ENCODE measurements around the gene MAGI1.
"Not testable (repeated sequence)": the region's sequence is repeated elsewhere in the genome, so short reads cannot be mapped to it uniquely, and the experiment has no call there.

Gene MAGI1

DNA sequence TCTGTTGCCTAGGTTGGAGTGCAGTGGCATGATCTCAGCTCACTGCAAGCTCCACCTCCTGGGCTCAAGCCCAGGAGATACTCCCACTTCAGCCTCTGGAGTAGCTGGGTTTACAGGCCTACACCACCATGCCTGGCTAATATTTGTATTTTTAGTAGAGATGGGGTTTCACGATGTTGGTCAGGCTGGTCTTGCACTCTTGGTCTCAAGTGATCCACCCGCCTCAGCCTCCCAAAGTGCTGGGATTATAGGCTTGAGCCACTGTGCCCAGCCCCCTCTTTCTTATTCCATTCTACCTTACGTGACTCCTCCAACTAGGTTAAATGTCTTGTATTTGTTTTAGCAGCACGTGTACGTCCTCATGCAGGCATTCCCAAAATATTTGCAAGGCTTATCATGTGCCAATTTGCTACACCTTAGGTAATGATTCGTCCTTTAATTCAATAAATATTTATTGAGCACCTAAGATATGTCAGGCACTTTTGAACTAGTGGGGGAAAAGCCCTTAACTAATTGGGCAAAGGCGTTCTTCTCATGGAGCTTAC, 14.9 kb upstream of the MAGI1 start:
- DNase-seq (ENCODE audit: low read depth in 1 of 2, low spot score in 1 of 2), result peak in 1 of 2 experiments; percentile 37
- no peak for TF ChIP-seq JUND (IDR thresholded peaks at IDR 0.05; ENCODE audit: low read depth)
- in situ Hi-C loops (cut with HindIII; ENCODE audit: low pct_unique_long_range_greater_than_20kb, low sequenced_read_pairs), result no loop called here

- no peak for TF ChIP-seq JUND (IDR thresholded peaks at IDR 0.05; ENCODE audit: low read depth)
- no peak for DNase-seq (ENCODE audit: low read depth in 1 of 2, low spot score in 1 of 2)
- in situ Hi-C loops (cut with HindIII; ENCODE audit: low pct_unique_long_range_greater_than_20kb, low sequenced_read_pairs), result no loop called here
Observed at GRCh38 chr3:66052721-66053549, 14.2 kb upstream of the MAGI1 start.

DNA sequence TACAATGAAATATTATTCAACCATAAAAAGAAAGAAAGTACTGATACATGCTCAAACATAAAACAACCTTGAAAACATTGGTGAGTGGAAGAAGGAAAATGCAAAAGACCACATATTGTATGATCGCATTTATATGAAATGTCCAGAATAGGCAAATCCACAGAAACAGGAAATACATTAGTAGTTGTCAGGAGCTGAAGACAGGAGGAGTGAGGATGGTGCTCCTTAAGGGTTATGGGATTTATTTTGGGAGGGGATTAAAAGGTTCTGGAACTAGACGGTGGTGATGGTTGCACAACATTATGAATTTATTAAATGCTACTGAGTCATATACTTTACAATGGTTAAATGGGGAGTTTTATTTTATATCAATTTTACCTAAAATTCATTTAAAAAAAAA, 12.1 kb upstream of the MAGI1 start:
- in situ Hi-C loops (cut with HindIII; ENCODE audit: low pct_unique_long_range_greater_than_20kb, low sequenced_read_pairs), result no loop called here
- no peak for TF ChIP-seq JUND (IDR thresholded peaks at IDR 0.05; ENCODE audit: low read depth)
- DNase-seq (ENCODE audit: low read depth in 1 of 2, low spot score in 1 of 2), result no peak

GRCh38 chr3:66048051-66048395, 9.3 kb upstream of the MAGI1 start:
- in situ Hi-C loops (cut with HindIII; ENCODE audit: low pct_unique_long_range_greater_than_20kb, low sequenced_read_pairs), result no loop called here
- DNase-seq (ENCODE audit: low read depth in 1 of 2, low spot score in 1 of 2), result no peak
- TF ChIP-seq JUND (IDR thresholded peaks at IDR 0.05; ENCODE audit: low read depth), result no peak

GRCh38 chr3:66047311-66048050, 8.8 kb upstream of the MAGI1 start:
- TF ChIP-seq JUND (IDR thresholded peaks at IDR 0.05; ENCODE audit: low read depth), result no peak
- no peak for DNase-seq (ENCODE audit: low read depth in 1 of 2, low spot score in 1 of 2)
- in situ Hi-C loops (cut with HindIII; ENCODE audit: low pct_unique_long_range_greater_than_20kb, low sequenced_read_pairs), result no loop called here

DNA sequence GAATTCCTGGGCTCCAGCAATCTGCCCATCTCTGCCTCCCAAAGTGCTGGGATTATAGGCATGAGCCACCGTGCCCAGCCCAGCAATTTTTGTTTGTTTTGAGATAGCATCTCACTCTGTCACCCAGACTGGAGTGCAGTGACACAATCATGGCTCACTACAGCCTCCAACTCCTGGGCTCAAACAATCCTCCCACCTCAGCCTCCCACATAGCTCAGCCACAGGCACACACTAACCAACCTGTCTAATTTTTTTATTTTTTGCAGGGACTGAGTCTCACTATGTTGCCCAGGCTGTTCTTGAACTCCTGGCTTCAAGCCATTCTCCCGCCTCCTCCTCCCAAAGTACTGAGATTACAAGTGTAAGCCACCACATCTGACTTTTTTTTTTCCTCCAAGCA, 7.6 kb upstream of the MAGI1 start:
- in situ Hi-C loops (cut with HindIII; ENCODE audit: low pct_unique_long_range_greater_than_20kb, low sequenced_read_pairs), result not testable (repeated sequence)
- peak in 1 of 2 experiments; percentile 30 for DNase-seq (ENCODE audit: low read depth in 1 of 2, low spot score in 1 of 2)

GRCh38 chr3:66041828-66042227, 3.1 kb upstream of the MAGI1 start:
- in situ Hi-C loops (cut with HindIII; ENCODE audit: low pct_unique_long_range_greater_than_20kb, low sequenced_read_pairs), result no loop called here
- no peak for TF ChIP-seq JUND (IDR thresholded peaks at IDR 0.05; ENCODE audit: low read depth)
- no peak for DNase-seq (ENCODE audit: low read depth in 1 of 2, low spot score in 1 of 2)

- no peak for DNase-seq (ENCODE audit: low read depth in 1 of 2, low spot score in 1 of 2)
- in situ Hi-C loops (cut with HindIII; ENCODE audit: low pct_unique_long_range_greater_than_20kb, low sequenced_read_pairs), result no loop called here
- TF ChIP-seq JUND (IDR thresholded peaks at IDR 0.05; ENCODE audit: low read depth), result no peak
Observed at GRCh38 chr3:66041116-66041515, 2.4 kb upstream of the MAGI1 start.

GRCh38 chr3:66039590-66039887, 821 bp upstream of the MAGI1 start:
- TF ChIP-seq JUND (IDR thresholded peaks at IDR 0.05; ENCODE audit: low read depth), result no peak
- peak in 1 of 2 experiments; percentile 30 for DNase-seq (ENCODE audit: low read depth in 1 of 2, low spot score in 1 of 2)
- in situ Hi-C loops (cut with HindIII; ENCODE audit: low pct_unique_long_range_greater_than_20kb, low sequenced_read_pairs), result no loop called here

- TF ChIP-seq JUND (IDR thresholded peaks at IDR 0.05; ENCODE audit: low read depth), result no peak
- in situ Hi-C loops (cut with HindIII; ENCODE audit: low pct_unique_long_range_greater_than_20kb, low sequenced_read_pairs), result no loop called here
- peak in 1 of 2 experiments; percentile 42 for DNase-seq (ENCODE audit: low read depth in 1 of 2, low spot score in 1 of 2)
Observed at GRCh38 chr3:66038384-66038725, 363 bp downstream of the MAGI1 start.

DNA sequence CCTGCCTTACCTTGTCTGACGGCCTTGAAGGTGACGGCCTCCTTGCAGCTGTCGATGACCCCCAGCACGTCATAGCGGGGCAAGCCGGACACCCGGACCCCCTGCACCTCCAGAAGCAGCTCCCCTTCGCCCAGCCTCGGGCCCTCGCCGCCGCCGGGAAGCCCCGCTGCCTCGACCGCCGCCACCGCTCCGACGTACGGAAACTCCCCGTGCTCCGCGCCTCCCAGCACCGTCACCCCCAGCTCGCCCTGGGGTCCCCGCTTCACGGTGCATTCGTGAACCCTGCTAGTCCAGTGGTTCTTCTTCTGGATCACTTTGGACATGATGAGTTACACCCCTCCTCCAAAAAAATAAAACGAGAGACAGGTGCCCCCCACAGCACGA, 740 bp downstream of the MAGI1 start:
- no peak for TF ChIP-seq JUND (IDR thresholded peaks at IDR 0.05; ENCODE audit: low read depth)
- no peak for DNase-seq (ENCODE audit: low read depth in 1 of 2, low spot score in 1 of 2)
- in situ Hi-C loops (cut with HindIII; ENCODE audit: low pct_unique_long_range_greater_than_20kb, low sequenced_read_pairs), result no loop called here

DNA sequence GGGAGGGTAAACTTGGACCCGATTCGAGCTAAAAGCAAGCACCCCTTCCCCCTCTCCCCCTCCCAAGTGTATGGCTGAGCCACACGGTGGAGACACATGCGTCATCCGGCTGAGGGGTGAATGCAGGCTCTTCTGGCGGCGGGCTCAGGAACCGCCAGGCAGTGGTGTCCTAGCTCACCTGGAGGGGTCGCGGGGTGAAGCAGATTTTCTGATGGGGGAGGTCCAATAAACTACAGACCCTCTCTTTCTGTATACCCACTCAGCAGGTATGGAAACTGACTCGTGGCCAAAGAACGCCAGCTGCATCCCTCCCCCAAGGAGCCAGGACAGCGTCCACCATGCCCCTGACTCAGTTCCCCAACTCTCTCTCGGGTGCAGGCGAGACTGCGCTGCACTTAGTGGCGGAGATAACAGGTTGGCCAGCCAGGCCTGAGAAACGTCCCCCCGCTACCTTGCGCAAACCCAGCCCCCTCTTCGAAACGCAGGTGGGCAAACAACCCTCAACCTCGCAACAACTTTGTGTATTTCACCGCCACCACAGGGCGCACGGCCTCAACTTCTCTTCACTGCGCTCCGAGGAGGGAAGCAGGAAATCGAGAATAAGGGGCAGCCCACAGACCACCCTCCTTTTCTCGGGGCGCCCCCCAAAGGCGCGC, 1.3 kb downstream of the MAGI1 start:
- DNase-seq (ENCODE audit: low read depth in 1 of 2, low spot score in 1 of 2), result peak; percentile 51 to 55
- in situ Hi-C loops (cut with HindIII; ENCODE audit: low pct_unique_long_range_greater_than_20kb, low sequenced_read_pairs), result no loop called here
- no peak for TF ChIP-seq JUND (IDR thresholded peaks at IDR 0.05; ENCODE audit: low read depth)

DNA sequence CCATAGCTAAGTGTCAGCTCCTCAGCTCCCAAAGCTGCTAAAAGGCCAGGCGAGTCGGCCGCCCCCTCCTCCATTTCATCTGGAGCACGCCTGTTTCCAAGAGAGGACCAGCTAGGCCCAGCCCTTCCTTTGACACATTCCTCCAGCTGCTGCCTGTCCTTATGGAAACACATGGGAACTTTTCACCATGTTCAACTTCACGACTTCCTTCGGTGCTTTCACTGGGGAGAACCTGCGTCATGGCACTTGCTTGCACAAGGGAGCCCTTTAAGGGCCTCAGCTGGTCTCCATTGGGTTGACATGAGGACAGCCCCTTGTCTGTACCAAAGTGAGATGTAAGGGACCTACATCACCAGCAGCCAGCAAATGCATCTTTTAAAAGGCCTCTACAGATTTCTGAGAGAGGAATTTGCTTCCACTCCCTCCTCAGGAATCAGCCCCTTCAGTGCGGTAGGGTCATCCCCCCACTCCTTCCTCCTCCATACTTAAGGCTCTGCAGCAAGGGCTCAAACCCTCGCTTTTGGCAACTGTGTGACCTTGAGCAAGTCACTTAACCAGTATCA, 2.1 kb downstream of the MAGI1 start:
- no peak for TF ChIP-seq JUND (IDR thresholded peaks at IDR 0.05; ENCODE audit: low read depth)
- in situ Hi-C loops (cut with HindIII; ENCODE audit: low pct_unique_long_range_greater_than_20kb, low sequenced_read_pairs), result no loop called here
- no peak for DNase-seq (ENCODE audit: low read depth in 1 of 2, low spot score in 1 of 2)
